Ureter (tissue), 1 donor: ENCODE data around the gene MAP3K12. TPM values are rescaled to one million over a fixed set of nuclear protein-coding genes. Genes with fewer than 3 reads are reported as not detected.
A peak's percentile ranks its signal among the peaks of the same experiment; 100 is the strongest.
"Not testable (repeated sequence)": the region's sequence is repeated elsewhere in the genome, so short reads cannot be mapped to it uniquely, and the experiment has no call there.

Experiments
- DNase-seq: peaks from one replicate; pipeline ENCODE4 v3.0.0-alpha.2; 2020; ENCODE audit warnings: low spot score
- total RNA-seq: library from RNA; stranded (reverse); gene quantifications from one replicate; pipeline ENCODE4 v1.2.4, GENCODE V29; 2023
- donor health status: DM: yes; HTN: yes; CAD: no.

The MAP3K12 gene, protein sequence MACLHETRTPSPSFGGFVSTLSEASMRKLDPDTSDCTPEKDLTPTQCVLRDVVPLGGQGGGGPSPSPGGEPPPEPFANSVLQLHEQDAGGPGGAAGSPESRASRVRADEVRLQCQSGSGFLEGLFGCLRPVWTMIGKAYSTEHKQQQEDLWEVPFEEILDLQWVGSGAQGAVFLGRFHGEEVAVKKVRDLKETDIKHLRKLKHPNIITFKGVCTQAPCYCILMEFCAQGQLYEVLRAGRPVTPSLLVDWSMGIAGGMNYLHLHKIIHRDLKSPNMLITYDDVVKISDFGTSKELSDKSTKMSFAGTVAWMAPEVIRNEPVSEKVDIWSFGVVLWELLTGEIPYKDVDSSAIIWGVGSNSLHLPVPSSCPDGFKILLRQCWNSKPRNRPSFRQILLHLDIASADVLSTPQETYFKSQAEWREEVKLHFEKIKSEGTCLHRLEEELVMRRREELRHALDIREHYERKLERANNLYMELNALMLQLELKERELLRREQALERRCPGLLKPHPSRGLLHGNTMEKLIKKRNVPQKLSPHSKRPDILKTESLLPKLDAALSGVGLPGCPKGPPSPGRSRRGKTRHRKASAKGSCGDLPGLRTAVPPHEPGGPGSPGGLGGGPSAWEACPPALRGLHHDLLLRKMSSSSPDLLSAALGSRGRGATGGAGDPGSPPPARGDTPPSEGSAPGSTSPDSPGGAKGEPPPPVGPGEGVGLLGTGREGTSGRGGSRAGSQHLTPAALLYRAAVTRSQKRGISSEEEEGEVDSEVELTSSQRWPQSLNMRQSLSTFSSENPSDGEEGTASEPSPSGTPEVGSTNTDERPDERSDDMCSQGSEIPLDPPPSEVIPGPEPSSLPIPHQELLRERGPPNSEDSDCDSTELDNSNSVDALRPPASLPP
- total RNA-seq, result 19.9 TPM

DNA sequence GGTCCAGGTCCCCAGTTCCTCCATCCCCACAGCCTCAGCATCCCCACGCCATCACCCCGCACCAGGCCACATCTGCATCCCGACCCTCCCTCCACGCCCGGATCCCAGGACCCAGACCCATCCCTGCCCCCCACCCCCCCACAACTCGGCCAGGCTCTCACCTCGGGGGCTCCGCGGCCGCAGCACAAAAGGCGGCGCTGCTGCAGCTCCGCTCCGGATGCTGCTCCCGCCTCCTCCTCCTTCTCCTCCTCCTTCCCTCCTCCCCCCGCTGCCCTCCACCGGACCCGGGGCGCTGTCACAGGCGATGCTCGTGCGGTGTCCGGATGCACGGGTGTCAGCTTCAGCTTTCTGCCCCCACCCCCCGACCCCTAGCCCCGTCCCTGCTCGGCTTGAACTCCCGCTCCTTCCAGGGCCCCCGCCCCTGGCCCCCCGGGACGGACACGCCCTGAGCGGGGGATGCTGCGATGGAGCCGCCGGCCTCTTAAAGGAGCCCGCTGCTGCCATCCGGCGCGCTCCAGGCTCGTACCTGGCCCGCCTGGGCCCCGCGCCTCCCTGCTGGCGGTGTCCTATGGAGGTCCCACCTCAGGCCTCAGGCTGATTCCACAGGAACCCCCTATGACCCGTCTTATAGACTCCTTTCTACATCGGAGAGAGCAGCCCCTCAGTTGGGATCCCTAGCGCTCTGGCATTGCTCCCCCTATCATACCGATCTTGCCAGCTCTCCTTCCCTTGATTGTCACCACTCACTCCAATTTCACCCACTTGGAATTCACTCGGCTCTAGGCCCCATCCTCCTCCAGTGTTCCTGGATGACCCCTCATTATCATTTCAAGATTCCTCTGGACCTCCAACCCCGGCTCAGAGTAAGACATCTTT is at the start of gene MAP3K12:
MAP3K12 (minus strand) TSS at position 193 of the 876 bp plus-strand sequence. CDS start 12,067 bp downstream, outside the sequence.
- peak; percentile 84 for DNase-seq

DNA sequence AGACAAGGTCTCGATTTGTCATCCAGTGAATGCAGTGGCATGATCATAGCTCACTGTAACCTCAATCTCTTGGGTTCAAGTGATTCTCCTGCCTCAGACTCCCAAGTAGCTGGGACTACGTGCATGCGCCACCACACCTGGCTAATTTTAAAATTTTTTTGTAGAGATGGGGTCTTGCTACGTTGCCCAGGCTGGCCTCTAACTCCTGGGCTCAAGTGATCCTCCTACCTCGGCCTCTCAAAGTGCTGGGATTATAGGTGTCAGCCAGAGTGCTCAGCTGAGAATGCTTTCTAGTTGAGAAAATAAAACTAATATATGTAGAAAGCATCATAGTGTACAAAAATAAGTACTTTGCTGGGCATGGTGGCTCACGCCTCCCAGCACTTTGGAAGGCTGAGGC is 49.1 kb upstream of the MAP3K12 start:
- not testable (repeated sequence) for DNase-seq

DNA sequence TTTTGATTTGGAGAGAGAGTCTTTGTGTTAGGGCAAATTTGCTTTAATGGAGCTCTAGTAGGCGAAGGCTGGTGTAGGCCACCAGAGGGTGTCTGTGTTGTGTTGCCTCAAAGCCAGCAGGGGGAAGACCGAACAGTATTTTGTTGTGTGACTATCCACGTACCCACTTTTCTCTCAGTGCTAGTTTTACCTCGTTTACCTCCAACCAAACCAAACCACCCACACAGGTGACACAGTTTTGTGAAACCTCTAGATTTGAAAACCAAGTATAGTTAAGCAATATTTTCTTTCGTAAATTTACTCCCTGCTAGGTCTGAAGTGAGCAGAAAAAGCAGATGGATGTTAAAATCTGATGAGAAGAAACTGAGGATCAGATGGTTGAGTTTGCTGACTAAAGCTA is 44.3 kb upstream of the MAP3K12 start:
- DNase-seq, result peak; percentile 72

DNA sequence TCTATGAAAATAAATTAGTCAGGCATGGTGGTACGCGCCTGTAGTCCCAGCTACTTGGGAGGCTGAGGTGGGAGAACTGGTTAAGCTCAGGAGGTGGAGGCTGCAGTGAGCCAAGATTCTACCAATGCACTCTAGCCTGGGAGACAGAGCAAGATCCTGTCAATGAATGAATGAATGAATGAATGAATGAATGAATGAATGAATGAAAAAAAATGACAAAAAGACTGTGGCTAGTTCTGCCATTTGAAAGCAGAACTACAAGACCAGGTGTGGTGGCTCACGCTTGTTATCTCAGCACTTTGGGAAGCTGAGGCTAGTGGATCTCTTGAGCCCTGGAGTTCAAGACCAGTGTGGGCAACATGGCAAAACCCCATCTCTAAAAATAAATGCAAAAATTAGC is 40.3 kb upstream of the MAP3K12 start:
- no peak for DNase-seq

DNA sequence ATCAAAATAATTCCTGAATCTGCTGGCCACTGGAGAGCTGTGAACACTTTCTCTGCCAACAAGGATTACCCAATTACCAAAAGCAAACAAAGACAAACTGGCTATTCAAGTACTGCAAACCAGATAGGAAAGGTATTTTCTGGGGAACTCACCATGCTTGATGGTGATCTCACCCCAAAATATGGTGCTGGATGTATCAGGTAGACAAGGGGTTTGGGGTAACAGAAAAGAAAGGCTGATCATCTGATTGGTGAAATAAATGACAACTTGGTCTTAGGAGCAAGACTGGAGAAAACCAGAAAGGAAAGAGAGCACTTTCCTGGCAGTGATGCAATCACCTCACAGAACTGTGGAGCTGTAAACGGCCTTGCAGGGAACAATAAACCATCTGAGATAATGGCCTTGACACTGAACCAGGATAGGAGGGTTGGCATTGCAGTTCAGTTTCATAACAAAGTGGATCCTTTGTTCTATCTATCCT is 39.0 kb upstream of the MAP3K12 start:
- peak; percentile 62 for DNase-seq

DNA sequence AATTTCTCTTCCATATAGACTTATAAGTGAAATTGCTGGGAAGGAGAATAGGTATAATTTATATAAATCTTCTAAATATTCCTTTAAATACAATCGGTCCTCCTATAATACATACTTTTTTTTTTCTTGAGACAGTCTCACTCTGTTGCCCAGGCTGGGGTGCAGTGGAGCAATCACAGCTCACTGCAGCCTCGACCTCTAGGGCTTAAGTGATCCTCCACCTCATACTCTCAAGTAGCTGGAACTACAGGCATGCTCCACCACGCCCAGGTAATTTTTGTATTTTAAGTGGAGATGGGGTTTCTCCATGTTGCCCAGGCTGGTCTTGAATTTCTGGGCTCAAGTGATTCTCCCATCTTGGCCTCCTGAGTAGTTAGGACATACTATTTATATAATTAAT is 37.7 kb upstream of the MAP3K12 start:
- DNase-seq, result no peak

DNA sequence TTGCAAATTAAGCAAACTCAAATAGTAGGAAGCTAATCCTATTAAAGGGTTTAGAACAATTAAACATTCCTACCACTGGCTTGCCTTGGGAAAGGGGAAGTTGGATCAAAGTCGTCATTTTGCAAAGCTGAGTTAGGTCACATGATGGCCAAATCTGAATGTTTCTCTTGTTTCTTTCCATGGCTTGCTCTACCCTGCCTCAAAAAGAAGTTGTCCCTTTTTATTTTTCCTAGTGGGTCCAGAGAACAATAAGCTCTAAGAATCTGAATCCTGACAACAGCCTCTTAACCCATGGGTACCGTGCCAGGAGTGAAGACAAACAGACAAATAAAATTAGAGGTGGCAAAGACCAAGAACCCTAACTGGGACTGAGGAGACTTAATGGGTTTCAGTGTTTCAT is 34.2 kb upstream of the MAP3K12 start:
- no peak for DNase-seq

DNA sequence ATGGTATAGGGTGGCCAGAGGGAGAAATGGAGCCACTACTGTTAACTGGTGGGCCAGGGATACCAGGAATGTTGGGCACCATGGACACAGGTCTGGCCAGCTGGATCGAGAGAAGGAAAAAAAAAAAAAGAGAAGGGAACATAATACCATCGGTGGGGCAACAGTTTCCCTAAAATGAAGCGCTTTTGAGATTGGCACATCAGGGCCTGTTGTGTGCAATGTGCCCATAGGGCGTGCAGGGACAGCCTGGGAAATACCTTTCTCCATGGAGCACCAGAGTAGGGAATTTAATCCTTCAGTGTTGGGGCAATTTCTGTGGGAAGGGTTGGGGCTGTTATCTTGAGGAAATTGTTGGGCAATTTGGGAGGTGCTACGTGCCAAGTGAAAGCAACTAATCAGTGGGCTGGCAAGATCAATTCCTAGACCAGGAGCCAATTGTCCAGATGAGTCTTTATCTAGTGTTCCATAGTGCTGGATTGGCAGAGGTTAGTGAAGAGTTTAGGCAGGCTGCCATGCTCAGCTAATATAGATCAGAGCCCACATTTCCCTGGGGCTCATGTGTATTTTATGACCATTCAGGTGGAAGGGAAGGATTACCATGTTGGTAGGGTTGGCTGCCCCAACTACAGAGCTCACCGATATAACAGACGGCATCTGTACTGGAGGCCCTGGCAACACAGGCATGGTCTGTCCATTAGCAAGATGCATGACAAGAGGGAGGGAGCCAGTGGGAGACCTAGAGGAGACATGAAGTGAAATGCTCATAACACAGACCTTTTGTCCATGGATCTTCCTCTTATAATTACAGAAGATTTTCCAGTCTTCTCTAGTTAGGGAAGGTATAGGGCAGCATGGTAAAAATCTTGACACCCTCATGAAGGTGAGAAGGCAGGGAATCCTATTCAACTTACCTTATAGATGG is 33.5 kb upstream of the MAP3K12 start:
- no peak for DNase-seq

DNA sequence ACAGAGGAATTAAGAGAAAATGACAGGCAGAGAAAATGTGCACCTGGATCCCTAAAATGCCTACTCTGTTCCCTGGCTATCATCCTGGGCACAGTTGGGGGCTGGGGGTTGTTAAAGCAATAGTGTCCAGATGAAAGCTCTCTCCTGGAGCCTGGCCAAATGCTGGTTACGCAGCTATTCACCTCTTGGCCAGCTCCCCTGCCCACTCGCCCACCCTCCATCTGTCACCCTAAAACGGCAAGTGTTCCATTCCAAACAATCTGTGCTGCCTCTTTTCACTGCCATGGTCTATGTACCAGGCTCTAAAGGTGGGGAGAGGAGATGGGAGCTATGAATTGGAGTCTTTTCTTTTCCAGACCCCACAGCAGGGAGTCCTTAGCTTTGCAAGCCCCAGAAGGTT is 32.8 kb upstream of the MAP3K12 start:
- DNase-seq, result no peak

DNA sequence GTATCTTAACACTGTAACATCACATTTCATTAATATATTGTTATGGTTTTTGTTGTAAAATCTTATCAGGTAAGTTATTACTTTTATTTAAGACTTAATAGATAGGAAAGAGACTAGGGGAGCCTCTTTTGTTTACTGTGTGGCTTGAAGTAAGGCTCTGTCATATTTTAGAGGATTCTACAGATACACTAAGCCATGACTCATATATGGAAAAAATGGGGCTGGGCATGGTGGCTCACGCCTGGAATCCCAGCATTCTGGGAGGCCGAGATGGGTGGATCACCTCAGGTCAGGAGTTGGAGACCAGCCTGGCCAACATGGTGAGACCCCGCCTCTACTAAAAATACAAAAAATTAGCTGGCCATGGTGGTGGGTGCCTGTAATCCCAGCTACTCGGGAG is 31.7 kb upstream of the MAP3K12 start:
- DNase-seq, result no peak

DNA sequence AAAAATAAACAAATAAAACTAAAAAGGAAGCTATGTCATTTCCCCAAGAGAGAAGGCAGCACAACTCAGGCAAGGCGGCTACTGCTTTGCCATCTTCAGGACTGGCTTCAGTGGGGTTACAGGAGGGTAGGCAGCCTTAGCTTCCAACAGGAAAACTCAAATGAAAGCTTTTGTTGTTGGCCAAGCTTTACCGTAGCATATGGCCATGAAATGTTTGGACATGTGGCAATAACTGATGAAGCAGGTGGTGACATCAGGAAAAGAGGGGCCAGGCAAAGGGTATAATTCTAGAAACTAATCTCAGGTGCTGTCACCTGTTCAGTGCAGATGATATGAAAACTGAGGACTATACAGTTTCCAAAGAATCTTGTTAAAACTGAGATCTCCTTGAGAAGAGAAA is 30.8 kb upstream of the MAP3K12 start:
- no peak for DNase-seq

DNA sequence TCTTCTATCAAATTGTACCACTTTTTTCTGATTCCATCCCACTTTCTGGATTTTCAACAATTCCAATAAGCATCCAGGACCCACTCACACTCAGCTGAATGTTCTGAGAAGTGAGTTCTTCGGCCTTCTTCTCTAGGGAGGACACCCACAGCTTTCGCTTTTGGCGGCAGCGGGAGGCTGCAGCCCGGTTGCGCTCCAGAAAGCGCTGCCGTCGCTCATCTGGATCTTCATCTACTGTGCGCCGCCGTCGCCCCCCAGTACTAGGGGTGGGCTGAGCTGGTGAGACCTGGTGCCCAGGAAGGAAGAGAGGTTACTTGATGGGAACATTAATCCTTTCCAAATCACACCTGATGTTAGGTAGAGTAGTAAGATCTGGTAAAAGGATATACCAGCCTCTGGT is 25.2 kb upstream of the MAP3K12 start:
- DNase-seq, result no peak

DNA sequence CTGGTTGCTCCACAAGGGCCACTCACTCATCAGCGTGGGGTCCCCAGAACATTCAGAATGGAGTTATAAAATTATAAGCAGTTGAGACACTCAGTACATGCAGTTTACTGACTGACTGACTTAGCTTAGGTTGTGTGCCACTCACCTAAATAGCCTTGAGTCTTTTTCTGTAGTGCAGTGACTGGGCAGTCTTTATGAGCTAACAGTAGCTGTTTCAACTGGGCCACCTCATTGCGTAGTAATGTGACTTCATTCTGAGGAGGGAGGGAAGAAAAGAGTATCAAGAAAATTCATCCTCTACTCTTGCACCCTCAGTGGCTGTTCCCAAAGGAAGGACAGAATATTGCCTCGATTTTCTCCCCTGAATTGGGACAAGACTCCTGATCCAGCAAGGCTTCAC is 23.9 kb upstream of the MAP3K12 start:
- DNase-seq, result no peak

DNA sequence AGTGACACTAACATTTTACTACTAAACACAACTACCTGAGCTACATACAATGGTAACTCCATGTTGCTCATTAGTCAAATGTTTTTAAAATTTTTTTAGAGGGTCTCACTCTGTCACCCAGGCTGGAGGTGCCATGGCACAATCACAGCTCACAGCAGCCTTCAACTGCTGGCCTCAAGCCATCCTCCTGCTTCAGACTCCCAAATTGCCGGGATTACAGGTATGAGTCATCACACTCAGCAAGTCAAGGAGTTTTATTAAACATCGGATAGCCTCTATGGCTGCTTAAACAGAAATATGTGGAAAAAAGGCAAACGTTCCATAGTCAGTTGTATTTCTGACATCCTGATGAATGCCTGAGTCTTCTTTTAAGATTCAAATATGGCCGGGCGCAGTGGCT is 19.1 kb upstream of the MAP3K12 start:
- no peak for DNase-seq

DNA sequence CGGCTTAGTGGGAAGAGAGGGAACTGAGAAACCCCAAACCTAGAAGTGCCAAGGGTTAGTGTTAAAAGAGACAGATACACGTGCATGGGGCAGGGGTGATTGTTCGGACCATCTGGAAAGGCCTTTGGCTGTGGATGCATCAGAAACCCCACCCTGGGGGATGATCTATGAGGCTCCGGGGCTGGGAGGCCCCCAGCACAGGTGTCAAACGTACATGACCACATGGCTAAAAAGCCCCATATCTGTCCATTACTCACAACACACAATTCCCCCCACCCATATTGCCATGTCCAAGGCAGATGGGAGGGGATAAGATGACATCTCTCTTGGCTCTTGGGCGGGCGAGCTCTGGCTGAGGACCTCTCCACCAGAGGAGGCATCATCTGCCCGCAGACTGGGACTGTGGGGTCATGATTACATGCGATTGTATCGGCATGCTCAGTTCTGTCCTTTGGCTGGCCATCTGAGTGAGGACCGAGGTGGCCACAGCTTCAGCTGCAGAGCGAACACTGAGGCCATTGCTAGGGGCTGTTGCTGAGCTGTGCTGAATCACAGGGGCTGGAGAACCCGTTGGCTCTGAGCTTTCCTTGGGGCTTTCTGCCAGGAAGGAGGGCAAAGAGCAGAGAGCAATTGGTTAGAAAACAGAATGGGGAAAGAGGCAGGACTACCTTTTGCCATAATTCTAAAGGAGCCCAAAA is 17.6 kb upstream of the MAP3K12 start:
- no peak for DNase-seq

DNA sequence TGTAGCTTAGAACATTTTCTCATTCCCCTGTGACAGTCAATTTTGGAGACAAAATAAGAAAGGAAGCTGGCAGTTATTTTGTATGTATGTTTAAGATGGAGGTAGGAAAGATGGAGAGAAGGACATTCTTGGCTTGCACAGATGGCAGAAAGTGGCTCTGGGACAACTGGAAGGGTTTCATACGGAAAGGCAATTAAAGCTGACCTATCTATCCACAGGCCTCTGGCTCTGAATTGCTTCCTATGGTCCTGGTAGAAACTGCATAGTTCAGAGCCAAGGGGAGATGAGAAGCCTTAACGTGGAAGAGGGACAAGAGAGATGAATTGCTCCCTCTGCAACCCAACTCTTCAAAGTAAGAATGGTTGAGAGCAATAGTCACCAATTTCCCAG is 16.0 kb upstream of the MAP3K12 start:
- no peak for DNase-seq

DNA sequence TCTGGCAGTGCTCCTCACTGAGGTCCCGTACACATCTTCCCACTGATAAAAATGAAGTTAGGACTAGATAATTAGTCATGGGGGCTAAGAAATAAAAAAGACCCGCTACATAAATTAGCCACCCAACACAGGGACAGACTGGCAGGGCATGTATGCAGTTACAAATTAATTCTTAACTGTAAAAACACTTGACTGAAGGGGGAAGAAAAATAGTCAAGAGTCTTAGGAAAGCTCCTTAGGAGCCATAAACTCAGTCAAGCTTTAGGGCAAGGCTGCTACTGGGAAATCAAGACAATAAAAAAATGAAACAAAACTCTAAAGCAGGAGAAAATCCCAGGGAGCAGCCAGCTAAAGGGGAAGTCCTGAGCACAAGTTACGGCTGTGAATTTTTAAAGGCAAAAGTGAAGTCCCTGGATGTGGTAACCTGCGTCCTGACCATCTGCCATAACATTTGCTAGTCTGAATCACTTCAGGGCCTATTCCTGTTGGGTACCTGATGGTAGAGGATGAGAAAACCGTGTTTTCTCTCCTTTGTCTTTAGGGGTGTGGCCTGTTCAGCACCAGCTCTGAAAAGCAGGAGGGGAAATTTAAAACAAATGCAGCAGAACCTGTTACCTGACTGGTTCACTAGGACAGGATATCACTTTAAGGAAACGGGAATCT is 15.5 kb upstream of the MAP3K12 start:
- DNase-seq, result no peak

DNA sequence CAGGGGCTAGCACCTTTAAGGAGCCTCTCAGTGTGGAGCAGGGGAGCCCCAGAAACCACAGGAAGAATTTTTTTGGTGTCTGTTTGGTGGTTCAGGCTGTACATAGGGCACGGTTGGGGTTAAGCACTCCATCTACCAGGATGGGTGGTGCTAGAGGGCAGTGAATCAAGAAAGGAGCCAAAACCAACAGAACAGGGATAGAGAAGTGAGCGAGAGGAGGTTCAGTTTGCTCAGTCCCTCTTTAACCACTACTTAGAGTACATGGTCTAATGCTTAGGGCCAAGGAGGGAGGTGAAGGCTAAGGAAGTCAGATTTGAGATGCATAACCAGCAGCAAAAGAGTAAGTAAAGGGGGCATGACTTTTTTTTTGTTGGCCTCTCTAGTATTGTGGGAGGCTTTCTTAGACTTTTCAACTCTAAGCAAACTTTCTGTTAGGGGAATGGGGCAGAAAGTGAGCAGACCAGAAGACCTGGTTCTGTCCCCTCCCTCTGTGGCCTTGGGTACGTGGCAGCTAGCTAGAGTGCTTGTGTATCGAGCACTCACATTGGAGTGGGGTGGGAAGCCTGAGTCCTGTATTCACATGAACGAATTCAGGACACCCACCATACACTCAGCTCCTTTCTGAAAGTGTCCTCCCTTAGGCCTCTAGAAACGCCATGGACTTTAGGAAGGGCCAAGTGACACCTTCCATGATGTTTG is 14.6 kb upstream of the MAP3K12 start:
- no peak for DNase-seq
